ENCODE results near the gene OPCML. TPM values are rescaled to one million over a fixed set of nuclear protein-coding genes. Genes with fewer than 3 reads are reported as not detected.

OPCML gene
- polyA plus RNA-seq, 1 donor (not counting 4 experiments of a cell fraction or from before 2014, with no cell fraction given): 0.04 TPM

- Histone ChIP-seq H3K4me2 (ENCODE audit: control insufficient read depth, extremely low read depth, insufficient read depth, low read depth, low read length) (no peak overlapping the region), H3K9me3 (ENCODE audit: control insufficient read depth, low read depth, low read length) (no peaks in the 10 kb centered on the region), H3K9ac (ENCODE audit: control insufficient read depth, extremely low read depth, insufficient read depth, low read length) (no peak overlapping the region), H3K9me1 (ENCODE audit: control insufficient read depth, extremely low read depth, insufficient read depth, low read length) (no peaks in the 10 kb centered on the region), H4K20me1 (ENCODE audit: control insufficient read depth, extremely low read depth, insufficient read depth, low read length) (no peaks in the 10 kb centered on the region), H3K36me3 (ENCODE audit: control insufficient read depth in 2 of 2, extremely low read depth in 1 of 2, insufficient read depth in 2 of 2, low read length in 2 of 2) (no peaks in the 10 kb centered on the region), H3K4me1 (ENCODE audit: control insufficient read depth, extremely low read depth, insufficient read depth, low read length) (no peaks in the 10 kb centered on the region), H3K79me2 (ENCODE audit: control insufficient read depth, insufficient read depth, low read length) (no peaks in the 10 kb centered on the region), H3K27ac (ENCODE audit: control insufficient read depth, insufficient read depth, low read length) (no peak overlapping the region), H3K4me3 (ENCODE audit: control insufficient read depth in 2 of 3, extremely low read depth in 1 of 3, insufficient read depth in 2 of 3, low read depth in 1 of 3, low read length in 3 of 3) (no peak overlapping the region), H2AFZ (ENCODE audit: control insufficient read depth, low read length) (no peak overlapping the region), H3K27me3 (ENCODE audit: control insufficient read depth, extremely low read depth, insufficient read depth, low read length) (peaks cover 34% of the 10 kb centered on the region)
- TF ChIP-seq CTCF (optimal IDR thresholded peaks at IDR 0.05 in 1 of 3, IDR thresholded peaks at IDR 0.05 in 1 of 3, conservative IDR thresholded peaks at IDR 0.05 in 1 of 3; ENCODE audit: extremely low read depth in 1 of 3, insufficient read depth in 2 of 3, low read length in 3 of 3) (peak in 2 of 3 experiments; percentile 30 to 34), EZH2 (IDR thresholded peaks at IDR 0.05; ENCODE audit: low read length) (no peak)
- DNase-seq (ENCODE audit: low read depth, low spot score): no peak
- FAIRE-seq: no peak
- dilution Hi-C loops (cut with MboI; ENCODE audit: extremely low pct_ligation_motif_present, low sequenced_read_pairs): no loop called here
Measured at GRCh38 chr11:133530501-133530835, 1.8 kb downstream of the OPCML start.

- Histone ChIP-seq H3K4me1 (ENCODE audit: control insufficient read depth, extremely low read depth, insufficient read depth, low read length) (no peaks in the 10 kb centered on the region), H3K27me3 (ENCODE audit: control insufficient read depth, extremely low read depth, insufficient read depth, low read length) (peaks cover 34% of the 10 kb centered on the region), H3K4me3 (ENCODE audit: control insufficient read depth in 2 of 3, extremely low read depth in 1 of 3, insufficient read depth in 2 of 3, low read depth in 1 of 3, low read length in 3 of 3) (no peak overlapping the region), H3K4me2 (ENCODE audit: control insufficient read depth, extremely low read depth, insufficient read depth, low read depth, low read length) (no peak overlapping the region), H3K79me2 (ENCODE audit: control insufficient read depth, insufficient read depth, low read length) (no peaks in the 10 kb centered on the region), H3K9ac (ENCODE audit: control insufficient read depth, extremely low read depth, insufficient read depth, low read length) (no peak overlapping the region), H3K9me3 (ENCODE audit: control insufficient read depth, low read depth, low read length) (no peaks in the 10 kb centered on the region), H4K20me1 (ENCODE audit: control insufficient read depth, extremely low read depth, insufficient read depth, low read length) (no peaks in the 10 kb centered on the region), H2AFZ (ENCODE audit: control insufficient read depth, low read length) (no peak overlapping the region), H3K36me3 (ENCODE audit: control insufficient read depth in 2 of 2, extremely low read depth in 1 of 2, insufficient read depth in 2 of 2, low read length in 2 of 2) (no peaks in the 10 kb centered on the region), H3K27ac (ENCODE audit: control insufficient read depth, insufficient read depth, low read length) (no peak overlapping the region), H3K9me1 (ENCODE audit: control insufficient read depth, extremely low read depth, insufficient read depth, low read length) (no peaks in the 10 kb centered on the region)
- FAIRE-seq: no peak
- DNase-seq (ENCODE audit: low read depth, low spot score): no peak
- TF ChIP-seq EZH2 (IDR thresholded peaks at IDR 0.05; ENCODE audit: low read length): peak; percentile 55
- TF ChIP-seq CTCF (optimal IDR thresholded peaks at IDR 0.05 in 1 of 3, IDR thresholded peaks at IDR 0.05 in 1 of 3, conservative IDR thresholded peaks at IDR 0.05 in 1 of 3; ENCODE audit: extremely low read depth in 1 of 3, insufficient read depth in 2 of 3, low read length in 3 of 3): no peak
- dilution Hi-C loops (cut with MboI; ENCODE audit: extremely low pct_ligation_motif_present, low sequenced_read_pairs): no loop called here
Measured at GRCh38 chr11:133529807-133530500, 2.3 kb downstream of the OPCML start.

Data from keratinocyte (primary cell).